OCI-LY7 (cell line): ENCODE results near the gene ITSN1. TPM values are rescaled to one million over a fixed set of nuclear protein-coding genes. Genes with fewer than 3 reads are reported as not detected.

Source experiments
- BruUV-seq: library from RNA; stranded (reverse); fragments of 400-500 nt; replicated peaks from 2 replicates; lab custom pipeline; 2021; lab: Mats Ljungman, UMichigan
- CTCF ChIA-PET: fragments of 300-600 bp; sonication (Branson Sonifier 250); formaldehyde crosslinking; loops from one replicate; lab custom pipeline; 2022; ENCODE audit warnings: antibody characterized with exemption; ENCODE audit not compliant: unreplicated experiment; lab: Charles Lee
- POLR2A ChIA-PET: fragments of 300-600 bp; sonication (Branson Sonifier 250); formaldehyde crosslinking; loops from one replicate; lab custom pipeline; 2022; ENCODE audit warnings: antibody characterized with exemption; lab: Charles Lee
- DNase-seq: peaks from one replicate; pipeline ENCODE4 v3.0.0-alpha.2; 2015; ENCODE audit warnings: low spot score
- H2AFZ ChIP-seq: fragments of 200-600 bp; sonication (generic), shearing (Covaris generic); 2 replicates; pipeline ENCODE4 v1.6.1; 2014; ENCODE audit warnings: mild to moderate bottlenecking, antibody characterized with exemption, low read length, moderate library complexity
- H3K27ac ChIP-seq: fragments of 200-600 bp; sonication (generic); 2 replicates; pipeline ENCODE4 v1.5.1; 2014; ENCODE audit warnings: mixed run types, low read depth, mild to moderate bottlenecking, moderate library complexity, low read length, inconsistent platforms; ENCODE audit not compliant: poor library complexity, severe bottlenecking
- H3K36me3 ChIP-seq: fragments of 200-600 bp; sonication (generic); 2 replicates; pipeline ENCODE4 v1.6.1; 2014; ENCODE audit warnings: mild to moderate bottlenecking, antibody characterized with exemption, low read length, moderate library complexity, mixed read lengths; ENCODE audit not compliant: insufficient read depth
- H3K4me1 ChIP-seq: fragments of 200-600 bp; sonication (generic); 2 replicates; pipeline ENCODE4 v1.5.1; 2014; ENCODE audit warnings: mild to moderate bottlenecking, low read length; ENCODE audit not compliant: insufficient read depth, poor library complexity, severe bottlenecking
- H3K4me2 ChIP-seq: fragments of 200-600 bp; sonication (generic); 2 replicates; pipeline ENCODE4 v1.6.1; 2014; ENCODE audit warnings: mild to moderate bottlenecking, low read length
- H3K4me3 ChIP-seq: fragments of 200-600 bp; sonication (generic); 2 replicates; pipeline ENCODE4 v1.5.1; 2014; ENCODE audit warnings: mild to moderate bottlenecking, low read depth, low read length; ENCODE audit not compliant: poor library complexity, severe bottlenecking
- H3K79me2 ChIP-seq: fragments of 200-600 bp; sonication (generic); 2 replicates; pipeline ENCODE4 v1.6.1; 2016; ENCODE audit warnings: low read depth, mild to moderate bottlenecking, low read length, moderate library complexity, mixed read lengths; ENCODE audit not compliant: insufficient read depth
- H3K9me2 ChIP-seq: fragments of 200-600 bp; sonication (generic); 2 replicates; pipeline ENCODE4 v1.6.1; 2016; ENCODE audit warnings: mild to moderate bottlenecking, low read length, mixed read lengths; ENCODE audit not compliant: insufficient read depth
- H3K9me3 ChIP-seq: fragments of 200-600 bp; sonication (generic); 2 replicates; pipeline ENCODE4 v1.6.1; 2014; ENCODE audit warnings: mild to moderate bottlenecking, mixed run types, low read length, mixed read lengths
- H4K20me1 ChIP-seq: fragments of 200-600 bp; sonication (generic); 2 replicates; pipeline ENCODE4 v1.6.1; 2014; ENCODE audit warnings: mild to moderate bottlenecking, antibody characterized with exemption, low read length, moderate library complexity, mixed read lengths; ENCODE audit not compliant: insufficient read depth
- CTCF ChIP-seq: fragments of 200-600 bp; sonication (generic); conservative IDR thresholded peaks from 2 replicates; pipeline ENCODE4 v1.5.1; 2014; ENCODE audit warnings: mild to moderate bottlenecking, antibody characterized with exemption, low read length, moderate library complexity, mixed read lengths
- EZH2phosphoT487 ChIP-seq: fragments of 200-600 bp; sonication (generic); IDR thresholded peaks from 2 replicates; pipeline ENCODE4 v1.6.1; 2018; ENCODE audit warnings: low read depth, borderline replicate concordance, mild to moderate bottlenecking, mixed run types, antibody characterized with exemption, low read length, moderate library complexity, mixed read lengths
- intact Hi-C: fragments of 100-400 bp; cut with micrococcal nuclease; formaldehyde crosslinking; loops from one replicate; pipeline ENCODE4 v1.10.0; 2022; ENCODE audit not compliant: unreplicated experiment
- total RNA-seq, 2 experiments: library from RNA; depleted of rRNA in 1 of 2; stranded (reverse); fragments of >200 nt in 1 of 2; shearing (Covaris generic) in 1 of 2; gene quantifications; 2 replicates each; pipeline ENCODE4 v1.2.3, GENCODE V29; 2014 to 2022

Gene ITSN1
- total RNA-seq, 2 experiments from 2014 or later, result 0.60 to 5.9 TPM

GRCh38 chr21:33791073-33791472 lies 148.8 kb downstream of the ITSN1 start:
- no peak for TF ChIP-seq EZH2phosphoT487
- no peak for TF ChIP-seq CTCF
- no peaks in the 10 kb centered on the region for H3K9me3 ChIP-seq
- no peaks in the 10 kb centered on the region for H3K79me2 ChIP-seq
- H3K36me3 ChIP-seq, result no peaks in the 10 kb centered on the region
- BruUV-seq, result no TSS peak
- DNase-seq, result no peak
- no peaks in the 10 kb centered on the region for H3K4me1 ChIP-seq
- no peak overlapping the region for H3K4me2 ChIP-seq
- H3K27ac ChIP-seq, result no peak overlapping the region
- ChIA-PET POLR2A (no interaction called here), CTCF (no interaction called here)
- intact Hi-C loops, result no loop called here
- no peaks in the 10 kb centered on the region for H4K20me1 ChIP-seq
- no peaks in the 10 kb centered on the region for H3K9me2 ChIP-seq
- H3K4me3 ChIP-seq, result no peak overlapping the region
- H2AFZ ChIP-seq, result no peak overlapping the region

DNA sequence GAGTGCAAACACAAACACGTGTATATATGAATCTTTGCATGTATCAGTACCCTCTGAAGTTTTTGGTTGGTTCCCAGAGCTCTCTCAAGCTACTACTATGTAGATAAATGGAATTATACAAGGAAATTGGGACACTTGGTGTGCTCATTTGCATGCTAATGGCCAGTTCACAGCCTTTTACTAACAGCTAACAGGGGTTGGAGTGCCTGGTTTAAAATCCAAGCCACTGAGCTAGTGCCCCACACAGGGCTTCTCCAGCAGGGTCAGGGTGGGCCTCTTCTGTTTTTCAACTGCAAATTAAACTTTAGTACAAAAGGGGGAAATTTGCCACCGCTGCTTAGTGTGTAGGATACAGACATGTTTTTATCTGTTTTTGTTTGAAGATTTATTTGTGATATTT lies 152.3 kb downstream of the ITSN1 start:
- ChIA-PET POLR2A (no interaction called here), CTCF (no interaction called here)
- Histone ChIP-seq H3K9me3 (no peaks in the 10 kb centered on the region), H3K4me3 (no peak overlapping the region), H3K79me2 (no peaks in the 10 kb centered on the region), H3K27ac (no peak overlapping the region), H3K4me1 (no peaks in the 10 kb centered on the region), H4K20me1 (no peaks in the 10 kb centered on the region), H3K9me2 (no peaks in the 10 kb centered on the region), H3K4me2 (no peak overlapping the region), H3K36me3 (no peaks in the 10 kb centered on the region), H2AFZ (no peak overlapping the region)
- BruUV-seq, result no TSS peak
- TF ChIP-seq EZH2phosphoT487 (no peak), CTCF (no peak)
- DNase-seq, result no peak
- intact Hi-C loops, result loop anchor here (2.0 kb wide), 1 partner anchor 34 kb away; no protein-coding TSS in a partner anchor

DNA sequence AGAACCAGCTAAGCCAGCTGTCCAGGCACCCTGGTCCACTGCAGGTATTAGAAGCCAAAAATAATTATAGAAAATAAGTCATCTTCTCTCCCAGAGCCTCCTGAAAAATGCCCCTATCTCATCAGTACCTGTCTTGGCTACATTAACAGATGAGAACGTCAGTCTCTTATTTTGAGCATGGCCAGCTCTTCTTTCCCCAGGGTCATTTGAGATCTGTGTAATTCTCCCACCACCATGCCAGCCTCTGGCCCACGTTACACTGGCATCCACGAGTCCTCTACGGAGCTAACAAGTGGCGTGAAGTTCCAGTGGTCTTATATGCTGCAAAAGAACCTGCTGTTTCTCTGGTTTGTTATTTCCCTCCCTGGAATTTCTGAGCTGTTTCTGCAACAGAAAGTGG lies 155.3 kb downstream of the ITSN1 start:
- Histone ChIP-seq H3K27ac (no peak overlapping the region), H3K79me2 (no peaks in the 10 kb centered on the region), H2AFZ (no peak overlapping the region), H3K4me2 (no peak overlapping the region), H3K4me3 (no peak overlapping the region), H3K36me3 (no peaks in the 10 kb centered on the region), H3K9me2 (no peaks in the 10 kb centered on the region), H4K20me1 (no peaks in the 10 kb centered on the region), H3K4me1 (no peaks in the 10 kb centered on the region), H3K9me3 (no peaks in the 10 kb centered on the region)
- ChIA-PET POLR2A (interaction anchor here (1.6 to 2.0 kb wide), 2 partner anchors 8 to 17 kb away, joined by 5 to 6 read pairs; no protein-coding TSS in a partner anchor), CTCF (interaction anchor here (0.6 kb wide), 1 partner anchor 16 kb away, joined by 3 read pairs; no protein-coding TSS in a partner anchor)
- no TSS peak for BruUV-seq
- no peak for TF ChIP-seq EZH2phosphoT487
- no peak for TF ChIP-seq CTCF
- no peak for DNase-seq
- intact Hi-C loops, result no loop called here
